Prostate gland (tissue), 2 donors: ENCODE data around the gene IPO5. TPM values are rescaled to one million over a fixed set of nuclear protein-coding genes. Genes with fewer than 3 reads are reported as not detected.
"Not testable (repeated sequence)": the region's sequence is repeated elsewhere in the genome, so short reads cannot be mapped to it uniquely, and the experiment has no call there.

Experiments used
- DNase-seq: peaks from one replicate; pipeline ENCODE4 v3.0.0-alpha.2; 2019; ENCODE audit warnings: low spot score
- H3K27ac ChIP-seq, 2 donors: fragments of 200-600 bp; sonication (generic); 2 replicates each; pipeline ENCODE4 v1.5.1; 2017 to 2019
- H3K27me3 ChIP-seq: fragments of 200-600 bp; sonication (generic); replicated peaks from 2 replicates; pipeline ENCODE4 v1.5.1; 2019; ENCODE audit not compliant: insufficient read depth
- H3K36me3 ChIP-seq, 2 donors: fragments of 200-600 bp; sonication (generic); 1 replicate in 1 of 2; 2 replicates in 1 of 2; pipeline versions ENCODE4 v1.5.1 to v1.8.1; 2017 to 2019
- H3K4me1 ChIP-seq: fragments of 200-600 bp; sonication (generic); replicated peaks from 2 replicates; pipeline ENCODE4 v1.5.1; 2019
- H3K4me3 ChIP-seq, 2 donors: fragments of 200-600 bp; sonication (generic); 2 replicates each; pipeline ENCODE4 v1.5.1; 2017 to 2019
- H3K9me3 ChIP-seq: fragments of 200-600 bp; sonication (generic); 2 replicates; pipeline ENCODE4 v1.5.1; 2017
- POLR2A ChIP-seq: fragments of 450-650 bp; IDR thresholded peaks from one replicate; pipeline ENCODE4 v1.6.1; 2016; ENCODE audit warnings: antibody characterized with exemption, mild to moderate bottlenecking
- POLR2AphosphoS5 ChIP-seq: sonication (generic); formaldehyde crosslinking; IDR thresholded peaks from one replicate; pipeline ENCODE4 v1.6.1; 2017; ENCODE audit warnings: antibody characterized with exemption
- WGBS: methylation state at CpG from one replicate; pipeline ENCODE4 v1.1.5; 2018; 5-methylcytosine and 5-hydroxymethylcytosine counted together
- intact Hi-C: fragments of 100-400 bp; cut with DNase I; formaldehyde crosslinking; loops from one replicate; pipeline ENCODE4 v1.14.2; 2022
- total RNA-seq, 2 donors: library from RNA; depleted of rRNA; stranded (reverse); fragments of >200 nt; gene quantifications; one replicate each; pipeline ENCODE4 v1.1.0, GENCODE V29; 2016
- TF ChIP-seq, protein P1 (sequence below), 4 experiments: fragments of 200-600 bp in 2 of 4; fragments of 450-650 bp in 2 of 4; sonication (generic) in 2 of 4; IDR thresholded peaks; 1 replicate in 3 of 4; 2 replicates in 1 of 4; pipeline ENCODE4 v1.5.1; 2016 to 2019; ENCODE audit warnings: antibody characterized with exemption in 4 of 4, mild to moderate bottlenecking in 2 of 4, moderate library complexity in 2 of 4

The IPO5 gene
- total RNA-seq, 2 donors from 2014 or later = 59.4 to 117 TPM

DNA sequence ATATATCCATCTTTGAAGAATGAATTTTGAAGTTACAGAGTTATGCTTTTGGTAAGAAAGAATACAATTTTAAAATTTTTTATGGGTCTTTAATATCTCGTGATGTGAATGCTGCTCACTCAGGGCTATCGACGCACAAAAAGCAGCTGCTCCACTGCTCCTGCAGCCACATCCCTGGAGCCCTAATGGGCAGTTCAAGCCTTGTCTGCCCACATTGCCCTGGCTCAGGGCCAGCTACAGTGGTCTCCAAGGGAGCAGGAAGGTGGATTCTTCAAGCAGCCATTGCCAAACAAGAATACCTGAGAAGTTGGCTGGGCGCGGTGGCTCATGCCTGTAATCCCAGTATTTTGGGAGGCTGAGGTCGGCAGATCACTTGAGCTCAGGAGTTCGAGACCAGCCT lies 85.8 kb downstream of the IPO5 start:
- Histone ChIP-seq H3K36me3 (no peaks in the 10 kb centered on the region), H3K4me3 (no peak overlapping the region), H3K9me3 (no peaks in the 10 kb centered on the region), H3K27me3 (no peaks in the 10 kb centered on the region), H3K4me1 (no peaks in the 10 kb centered on the region), H3K27ac (no peak overlapping the region)
- DNase-seq = no peak
- 94% methylated on average over 7 of the region's 7 CpGs for WGBS
- intact Hi-C loops = loop anchor here (10.0 kb wide), 1 partner anchor 356 kb away; no protein-coding TSS in a partner anchor
- TF ChIP-seq POLR2AphosphoS5 (no peak), POLR2A (no peak)
- TF ChIP-seq, protein P1, sequence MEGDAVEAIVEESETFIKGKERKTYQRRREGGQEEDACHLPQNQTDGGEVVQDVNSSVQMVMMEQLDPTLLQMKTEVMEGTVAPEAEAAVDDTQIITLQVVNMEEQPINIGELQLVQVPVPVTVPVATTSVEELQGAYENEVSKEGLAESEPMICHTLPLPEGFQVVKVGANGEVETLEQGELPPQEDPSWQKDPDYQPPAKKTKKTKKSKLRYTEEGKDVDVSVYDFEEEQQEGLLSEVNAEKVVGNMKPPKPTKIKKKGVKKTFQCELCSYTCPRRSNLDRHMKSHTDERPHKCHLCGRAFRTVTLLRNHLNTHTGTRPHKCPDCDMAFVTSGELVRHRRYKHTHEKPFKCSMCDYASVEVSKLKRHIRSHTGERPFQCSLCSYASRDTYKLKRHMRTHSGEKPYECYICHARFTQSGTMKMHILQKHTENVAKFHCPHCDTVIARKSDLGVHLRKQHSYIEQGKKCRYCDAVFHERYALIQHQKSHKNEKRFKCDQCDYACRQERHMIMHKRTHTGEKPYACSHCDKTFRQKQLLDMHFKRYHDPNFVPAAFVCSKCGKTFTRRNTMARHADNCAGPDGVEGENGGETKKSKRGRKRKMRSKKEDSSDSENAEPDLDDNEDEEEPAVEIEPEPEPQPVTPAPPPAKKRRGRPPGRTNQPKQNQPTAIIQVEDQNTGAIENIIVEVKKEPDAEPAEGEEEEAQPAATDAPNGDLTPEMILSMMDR (IDR thresholded peaks at IDR 0.05) = no peak

DNA sequence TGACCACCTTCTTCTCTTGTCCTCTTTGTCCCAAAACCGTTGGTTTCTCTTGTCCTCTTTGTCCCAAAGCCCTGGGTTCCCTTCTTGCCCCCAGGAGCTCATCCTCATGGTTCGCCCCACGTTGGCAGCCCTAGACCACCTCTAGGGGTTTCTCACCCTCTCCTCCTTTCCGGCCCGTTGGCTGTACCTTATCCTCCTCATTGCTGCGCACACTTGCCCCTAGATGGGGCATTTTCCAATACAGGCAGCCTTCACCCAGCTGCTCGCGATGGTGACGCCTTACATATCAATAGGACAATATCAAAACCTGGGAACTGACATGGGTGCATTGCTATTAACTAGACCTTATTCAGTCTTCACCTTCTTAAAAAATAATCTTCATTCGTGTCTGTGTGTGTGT lies 86.5 kb downstream of the IPO5 start:
- H3K36me3 ChIP-seq = no peaks in the 10 kb centered on the region
- H3K9me3 ChIP-seq = no peaks in the 10 kb centered on the region
- TF ChIP-seq, protein P1 (IDR thresholded peaks at IDR 0.05) = no peak
- TF ChIP-seq POLR2AphosphoS5 (no peak), POLR2A (no peak)
- 79% methylated on average over 10 of the region's 10 CpGs for WGBS
- intact Hi-C loops = loop anchor here (10.0 kb wide), 1 partner anchor 355 kb away; no protein-coding TSS in a partner anchor
- DNase-seq = no peak
- H3K27me3 ChIP-seq = no peaks in the 10 kb centered on the region
- H3K4me1 ChIP-seq = no peaks in the 10 kb centered on the region
- H3K4me3 ChIP-seq = no peak overlapping the region
- H3K27ac ChIP-seq = no peak overlapping the region

DNA sequence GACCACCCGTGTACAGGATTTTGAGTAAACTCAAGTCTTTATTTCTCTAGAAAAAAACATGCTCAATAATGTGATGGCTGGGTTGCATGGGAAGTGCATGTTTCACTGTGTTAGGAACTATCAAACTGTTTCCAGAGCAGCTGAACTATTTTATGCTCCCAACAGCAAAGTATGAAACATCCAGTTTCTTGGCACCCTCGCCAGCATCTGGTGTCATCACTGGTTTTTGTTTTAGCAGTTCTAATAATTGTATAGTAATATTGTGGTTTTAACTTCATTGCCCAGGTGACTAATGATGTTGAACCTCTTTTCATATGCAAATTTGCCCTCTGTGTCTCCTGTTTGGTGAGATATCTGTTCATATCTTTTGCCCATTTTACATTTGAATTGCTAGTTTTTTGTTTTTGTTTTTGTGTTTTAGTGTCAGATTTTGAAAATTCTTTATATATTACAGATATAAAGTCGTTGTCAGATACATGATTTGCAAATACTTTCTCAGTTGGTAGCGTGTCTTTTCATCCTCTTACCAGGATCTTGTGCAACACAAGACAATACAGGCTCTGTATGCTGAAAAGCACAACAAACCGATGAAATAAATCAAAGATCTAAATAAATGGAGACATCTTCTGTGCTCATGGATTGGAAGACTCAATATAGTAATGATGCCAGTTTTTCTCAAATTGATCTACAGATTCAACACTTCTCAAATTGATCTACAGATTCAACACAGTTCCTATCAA lies 87.8 kb downstream of the IPO5 start:
- intact Hi-C loops = no loop called here
- WGBS = 60% methylated on average over 5 of the region's 5 CpGs
- H3K4me1 ChIP-seq = no peaks in the 10 kb centered on the region
- no peaks in the 10 kb centered on the region for H3K9me3 ChIP-seq
- H3K27me3 ChIP-seq = no peaks in the 10 kb centered on the region
- H3K36me3 ChIP-seq = no peaks in the 10 kb centered on the region
- no peak overlapping the region for H3K4me3 ChIP-seq
- TF ChIP-seq, protein P1 (IDR thresholded peaks at IDR 0.05) = no peak
- TF ChIP-seq POLR2AphosphoS5 (no peak), POLR2A (no peak)
- no peak overlapping the region for H3K27ac ChIP-seq
- DNase-seq = no peak

DNA sequence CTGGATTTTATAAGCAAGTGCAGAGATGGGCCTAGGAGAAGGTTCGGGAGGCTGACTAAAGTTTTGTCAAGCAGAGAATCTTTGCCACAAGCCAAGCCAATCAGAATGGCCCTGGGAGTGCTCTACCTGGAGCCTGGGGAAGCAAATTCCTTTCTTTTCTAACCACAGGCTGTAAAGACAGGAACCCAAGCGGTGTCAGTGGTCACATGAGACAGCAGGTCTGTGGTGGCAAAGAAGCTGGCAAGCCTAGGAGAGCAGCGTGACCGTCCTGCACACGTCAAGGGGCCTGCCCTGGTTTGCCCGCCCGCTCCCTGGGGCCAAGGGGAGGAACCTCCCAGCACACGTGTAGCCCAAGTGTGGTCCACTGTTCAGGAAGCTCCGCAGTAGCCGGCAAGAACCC lies 90.8 kb downstream of the IPO5 start:
- H3K4me1 ChIP-seq = no peaks in the 10 kb centered on the region
- H3K27ac ChIP-seq = no peak overlapping the region
- no peaks in the 10 kb centered on the region for H3K36me3 ChIP-seq
- TF ChIP-seq POLR2AphosphoS5 (no peak), POLR2A (no peak)
- TF ChIP-seq, protein P1 (IDR thresholded peaks at IDR 0.05) = no peak
- no peak for DNase-seq
- H3K4me3 ChIP-seq = no peak overlapping the region
- no peaks in the 10 kb centered on the region for H3K9me3 ChIP-seq
- intact Hi-C loops = no loop called here
- WGBS = 42% methylated on average over 10 of the region's 10 CpGs
- no peaks in the 10 kb centered on the region for H3K27me3 ChIP-seq

DNA sequence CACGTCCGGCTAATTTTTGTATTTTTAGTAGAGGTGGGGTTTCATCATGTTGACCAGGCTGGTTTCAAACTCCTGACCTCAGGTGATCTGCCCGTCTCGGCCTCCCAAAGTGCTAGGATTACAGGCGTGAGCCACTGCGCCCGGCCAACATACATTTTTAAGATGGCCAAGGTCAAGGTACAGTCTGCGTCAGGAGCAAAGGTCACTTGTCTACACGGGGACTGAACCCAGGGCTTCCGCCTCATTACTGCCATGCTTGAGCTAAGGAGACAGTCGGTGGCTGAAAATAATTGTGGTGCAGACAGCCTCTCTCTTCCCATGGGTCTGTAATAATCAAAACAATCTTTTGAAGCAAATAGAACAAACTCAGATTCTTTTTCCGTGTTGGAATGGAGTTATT lies 94.3 kb downstream of the IPO5 start:
- H3K9me3 ChIP-seq, H3K4me3 ChIP-seq, DNase-seq, H3K27me3 ChIP-seq, H3K4me1 ChIP-seq, intact Hi-C loops, H3K36me3 ChIP-seq, H3K27ac ChIP-seq: not testable (repeated sequence)
- 82% methylated on average over 12 of the region's 12 CpGs for WGBS
